Smooth muscle cell (in vitro differentiated cells): ENCODE measurements around the gene TNNC2. TPM values are rescaled to one million over a fixed set of nuclear protein-coding genes. Genes with fewer than 3 reads are reported as not detected.

Source experiments
- DNase-seq: peaks from one replicate; lab custom pipeline; 2025; ENCODE audit not compliant: unreplicated experiment; lab: John Stamatoyannopoulos, UW
- H2AFZ ChIP-seq: fragments of 200-600 bp; sonication (generic); 2 replicates; pipeline ENCODE4 v1.6.0; 2016; ENCODE audit warnings: antibody characterized with exemption, low read depth, mild to moderate bottlenecking
- H3F3A ChIP-seq: fragments of 200-600 bp; sonication (generic); 2 replicates; pipeline ENCODE4 v1.6.0; 2017; ENCODE audit warnings: antibody characterized with exemption, low read depth
- H3K27ac ChIP-seq: fragments of 200-600 bp; sonication (generic); 2 replicates; pipeline ENCODE4 v1.5.1; 2016; ENCODE audit warnings: low read depth, mild to moderate bottlenecking
- H3K27me3 ChIP-seq: fragments of 200-600 bp; sonication (generic); 2 replicates; pipeline ENCODE4 v1.6.1; 2016; ENCODE audit warnings: low read depth, mild to moderate bottlenecking
- H3K36me3 ChIP-seq: fragments of 200-600 bp; sonication (generic); 2 replicates; pipeline ENCODE4 v1.5.1; 2016; ENCODE audit warnings: low read depth
- H3K4me1 ChIP-seq: fragments of 200-600 bp; sonication (generic); 2 replicates; pipeline ENCODE4 v1.5.1; 2016; ENCODE audit warnings: low read depth
- H3K4me2 ChIP-seq: fragments of 200-600 bp; sonication (generic); 2 replicates; pipeline ENCODE4 v1.6.0; 2016; ENCODE audit warnings: mild to moderate bottlenecking
- H3K4me3 ChIP-seq: fragments of 200-600 bp; sonication (generic); 2 replicates; pipeline ENCODE4 v1.5.1; 2016; ENCODE audit warnings: mild to moderate bottlenecking
- H3K79me2 ChIP-seq: fragments of 200-600 bp; sonication (generic); 2 replicates; pipeline ENCODE4 v1.6.0; 2016; ENCODE audit warnings: low read depth, mild to moderate bottlenecking
- H3K9ac ChIP-seq: fragments of 200-600 bp; sonication (generic); 2 replicates; pipeline ENCODE4 v1.6.0; 2016; ENCODE audit warnings: low read depth
- H3K9me3 ChIP-seq: fragments of 200-600 bp; sonication (generic); replicated peaks from 2 replicates; pipeline ENCODE4 v1.5.1; 2016; ENCODE audit warnings: low read depth
- H4K20me1 ChIP-seq: fragments of 200-600 bp; sonication (generic); 2 replicates; pipeline ENCODE4 v1.6.0; 2016; ENCODE audit warnings: low read depth
- WGBS: methylation state at CpG from one replicate; pipeline ENCODE4 v1.1.7; 2016; ENCODE audit warnings: low lambda C conversion rate; 5-methylcytosine and 5-hydroxymethylcytosine counted together
- polyA plus RNA-seq: library from polyadenylated mRNA; unstranded; fragments of >200 nt; fragmentation: Nextera tagmentation; extraction: Ambion mirVana; gene quantifications from 2 replicates; pipeline ENCODE4 v1.2.1, GENCODE V29; 2016
- total RNA-seq: library from RNA; depleted of rRNA; stranded (reverse); fragments of >200 nt; gene quantifications from 2 replicates; pipeline ENCODE4 v1.2.3, GENCODE V29; 2014
- TF ChIP-seq, protein P1 (sequence below): fragments of 200-600 bp; sonication (generic); IDR thresholded peaks from 2 replicates; pipeline ENCODE4 v1.5.1; 2017; ENCODE audit warnings: borderline replicate concordance, mild to moderate bottlenecking, antibody characterized with exemption; ENCODE audit not compliant: insufficient read depth, poor library complexity, severe bottlenecking

The TNNC2 gene
- total and polyA plus RNA-seq, 2 experiments from 2014 or later, result 0.78 to 1.7 TPM

DNA sequence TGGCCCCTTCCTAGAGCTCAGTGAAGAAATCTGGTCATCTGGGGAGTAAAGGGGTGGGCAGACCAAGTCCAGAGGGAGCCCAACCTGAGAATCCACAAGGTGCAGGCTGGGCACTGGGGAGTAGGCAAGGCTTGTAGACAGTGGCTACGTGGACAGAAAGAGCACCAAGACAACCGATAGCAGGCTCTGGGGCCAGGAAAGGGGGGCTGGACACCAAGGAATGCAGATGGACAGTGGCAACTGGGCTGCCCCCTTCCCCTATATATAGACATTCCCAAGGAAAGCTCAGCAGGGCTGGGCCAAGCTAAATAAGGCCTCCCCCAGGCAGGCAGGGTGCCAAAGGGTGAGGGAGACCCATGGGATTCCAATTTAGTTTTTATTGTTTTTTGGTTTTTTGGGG, 1.5 kb upstream of the TNNC2 start:
- Histone ChIP-seq H3K27ac (no peak overlapping the region), H4K20me1 (no peaks in the 10 kb centered on the region), H3K79me2 (no peaks in the 10 kb centered on the region), H3K4me3 (no peak overlapping the region), H3K4me2 (no peak overlapping the region), H3K9me3 (no peaks in the 10 kb centered on the region), H2AFZ (no peak overlapping the region), H3K27me3 (no peaks in the 10 kb centered on the region), H3K4me1 (peaks cover 19% of the 10 kb centered on the region), H3F3A (no peaks in the 10 kb centered on the region), H3K9ac (no peak overlapping the region), H3K36me3 (no peaks in the 10 kb centered on the region)
- TF ChIP-seq, protein P1, sequence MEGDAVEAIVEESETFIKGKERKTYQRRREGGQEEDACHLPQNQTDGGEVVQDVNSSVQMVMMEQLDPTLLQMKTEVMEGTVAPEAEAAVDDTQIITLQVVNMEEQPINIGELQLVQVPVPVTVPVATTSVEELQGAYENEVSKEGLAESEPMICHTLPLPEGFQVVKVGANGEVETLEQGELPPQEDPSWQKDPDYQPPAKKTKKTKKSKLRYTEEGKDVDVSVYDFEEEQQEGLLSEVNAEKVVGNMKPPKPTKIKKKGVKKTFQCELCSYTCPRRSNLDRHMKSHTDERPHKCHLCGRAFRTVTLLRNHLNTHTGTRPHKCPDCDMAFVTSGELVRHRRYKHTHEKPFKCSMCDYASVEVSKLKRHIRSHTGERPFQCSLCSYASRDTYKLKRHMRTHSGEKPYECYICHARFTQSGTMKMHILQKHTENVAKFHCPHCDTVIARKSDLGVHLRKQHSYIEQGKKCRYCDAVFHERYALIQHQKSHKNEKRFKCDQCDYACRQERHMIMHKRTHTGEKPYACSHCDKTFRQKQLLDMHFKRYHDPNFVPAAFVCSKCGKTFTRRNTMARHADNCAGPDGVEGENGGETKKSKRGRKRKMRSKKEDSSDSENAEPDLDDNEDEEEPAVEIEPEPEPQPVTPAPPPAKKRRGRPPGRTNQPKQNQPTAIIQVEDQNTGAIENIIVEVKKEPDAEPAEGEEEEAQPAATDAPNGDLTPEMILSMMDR, result no peak
- 40% methylated on average over 2 of the region's 2 CpGs for WGBS
- DNase-seq, result no peak

DNA sequence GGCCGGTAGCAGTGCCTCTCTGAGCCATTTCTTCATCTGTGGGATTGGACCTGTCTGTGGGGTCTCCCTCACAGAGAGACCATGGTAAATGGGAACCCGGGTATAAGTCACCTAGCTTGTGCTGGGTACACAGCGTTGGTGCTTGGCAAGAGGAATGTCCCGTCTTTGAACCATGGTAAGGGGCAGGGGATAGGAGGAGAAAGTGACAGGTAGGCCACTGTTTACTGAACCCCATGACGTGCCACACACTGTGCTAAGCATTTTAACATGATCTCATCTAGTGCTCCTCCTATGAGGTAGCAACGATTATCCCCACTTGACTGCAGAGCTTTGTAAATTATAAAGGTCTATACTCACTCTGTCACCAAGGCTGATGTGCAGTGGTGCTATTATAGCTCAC, 600 bp upstream of the TNNC2 start:
- Histone ChIP-seq H3K4me1 (peaks cover 14% of the 10 kb centered on the region), H3K36me3 (no peaks in the 10 kb centered on the region), H3K27ac (no peak overlapping the region), H3K4me3 (no peak overlapping the region), H4K20me1 (no peaks in the 10 kb centered on the region), H3K9me3 (no peaks in the 10 kb centered on the region), H3K27me3 (peaks cover 6% of the 10 kb centered on the region), H3K9ac (no peak overlapping the region), H3K79me2 (no peaks in the 10 kb centered on the region), H3F3A (no peaks in the 10 kb centered on the region), H3K4me2 (no peak overlapping the region), H2AFZ (no peak overlapping the region)
- WGBS, result 91% methylated on average over 6 of the region's 6 CpGs
- TF ChIP-seq, protein P1, result no peak
- DNase-seq, result no peak

DNA sequence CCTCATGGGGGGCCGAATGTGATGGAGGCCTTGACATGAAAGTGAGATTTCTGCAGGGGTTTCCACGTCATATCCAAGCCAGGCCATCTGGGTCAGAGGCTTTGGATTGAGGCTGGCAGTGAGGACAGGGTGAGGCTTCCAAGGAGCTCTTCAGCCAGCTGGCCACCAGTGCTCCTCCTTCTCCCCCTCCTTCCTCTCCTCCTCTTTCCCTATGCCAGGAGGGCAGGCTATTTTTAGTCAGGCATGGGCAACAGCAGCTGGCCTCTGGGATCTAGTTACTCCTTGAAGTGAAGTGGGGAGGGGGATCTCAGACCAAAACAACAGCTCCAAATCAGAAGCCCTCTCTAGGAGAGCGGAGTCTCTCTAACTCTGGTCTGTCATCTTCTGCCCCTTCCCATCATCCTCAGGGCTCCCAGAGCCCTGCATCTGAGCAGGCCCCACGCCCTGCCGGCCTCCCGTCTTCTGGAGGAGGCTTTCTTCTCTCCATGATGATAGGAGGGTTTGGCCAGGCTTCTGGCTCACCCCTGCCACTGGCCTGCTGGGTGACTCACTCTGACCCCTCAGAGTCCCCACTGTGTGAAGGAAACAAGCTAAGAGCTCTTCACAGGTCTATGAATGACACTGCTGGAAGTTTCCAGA, 612 bp downstream of the TNNC2 start:
- Histone ChIP-seq H3F3A (no peaks in the 10 kb centered on the region), H3K9ac (no peak overlapping the region), H3K27me3 (peaks cover 6% of the 10 kb centered on the region), H3K4me1 (peaks cover 14% of the 10 kb centered on the region), H3K4me3 (no peak overlapping the region), H4K20me1 (no peaks in the 10 kb centered on the region), H3K79me2 (no peaks in the 10 kb centered on the region), H3K27ac (peak overlapping the region; percentile 26), H3K4me2 (peak overlapping the region; percentile 45), H3K9me3 (no peaks in the 10 kb centered on the region), H3K36me3 (no peaks in the 10 kb centered on the region), H2AFZ (peak overlapping the region; percentile 3)
- DNase-seq, result no peak
- WGBS, result 58% methylated on average over 6 of the region's 6 CpGs
- TF ChIP-seq, protein P1, result no peak
